Stimulated activated CD8-positive, alpha-beta memory T cell treated with anti-CD3 and anti-CD28 coated beads, Interleukin-2, amount 100 ng/mL, for 48 hours (primary cell): ENCODE measurements around the gene TOMM20.

ENCODE experiments used
- DNase-seq, 2 donors: peaks; one replicate each; pipeline ENCODE4 v3.0.0-alpha.2; 2020; ENCODE audit warnings: low read depth in 2 of 2

TOMM20 gene

GRCh38 chr1:235134171-235134570, 5.5 kb upstream of the TOMM20 start:
- no peak for DNase-seq

- DNase-seq: no peak
These were observed 4.4 kb upstream of the TOMM20 start for GRCh38 chr1:235133086-235133485.

- no peak for DNase-seq
These were observed 3.3 kb upstream of the TOMM20 start for GRCh38 chr1:235131961-235132360.

GRCh38 chr1:235130766-235131270, 2.2 kb upstream of the TOMM20 start:
- no peak for DNase-seq

- no peak for DNase-seq
These were observed 1.3 kb upstream of the TOMM20 start for GRCh38 chr1:235129774-235130570.

GRCh38 chr1:235127732-235128455, 743 bp downstream of the TOMM20 start:
- no peak for DNase-seq

GRCh38 chr1:235127203-235127602, 1.4 kb downstream of the TOMM20 start:
- no peak for DNase-seq

GRCh38 chr1:235124665-235125064, 4.0 kb downstream of the TOMM20 start:
- DNase-seq: no peak

GRCh38 chr1:235124111-235124510, 4.5 kb downstream of the TOMM20 start:
- no peak for DNase-seq

GRCh38 chr1:235122348-235122747, 6.3 kb downstream of the TOMM20 start:
- no peak for DNase-seq

GRCh38 chr1:235113183-235113917, 15.3 kb downstream of the TOMM20 start:
- no peak for DNase-seq

- no peak for DNase-seq
These were observed 16.1 kb downstream of the TOMM20 start for GRCh38 chr1:235112297-235113182.

- DNase-seq: no peak
These were observed 17.5 kb downstream of the TOMM20 start for GRCh38 chr1:235111107-235111506.

- DNase-seq: no peak
These were observed 19.8 kb downstream of the TOMM20 start for GRCh38 chr1:235108876-235109275.

GRCh38 chr1:235108185-235108593, 20.4 kb downstream of the TOMM20 start:
- DNase-seq: no peak

- DNase-seq: no peak
These were observed 21.1 kb downstream of the TOMM20 start for GRCh38 chr1:235107368-235108184.

GRCh38 chr1:235106457-235106856, 22.2 kb downstream of the TOMM20 start:
- DNase-seq: no peak

- DNase-seq: no peak
These were observed 23.3 kb downstream of the TOMM20 start for GRCh38 chr1:235105051-235106043.

GRCh38 chr1:235102993-235103411, 25.6 kb downstream of the TOMM20 start:
- no peak for DNase-seq
